AG04449 (cell line): ENCODE data around the gene ARHGAP40.
"Not testable (repeated sequence)": the region's sequence is repeated elsewhere in the genome, so short reads cannot be mapped to it uniquely, and the experiment has no call there.

Experiments used
- CTCF ChIA-PET: fragments of 350-600 bp; formaldehyde crosslinking; extraction: SDS; loops from one replicate; lab custom pipeline; 2021; ENCODE audit warnings: antibody characterized with exemption; lab: Yijun Ruan, JAX
- POLR2A ChIA-PET: fragments of 400-600, 350-600 bp; formaldehyde crosslinking; extraction: SDS; loops from one replicate; lab custom pipeline; 2020; ENCODE audit warnings: antibody characterized with exemption, inconsistent platforms; lab: Yijun Ruan, JAX
- DNase-seq: peaks from one replicate; pipeline ENCODE4 v3.0.0-alpha.2; 2010; ENCODE audit warnings: low read depth, low spot score
- H3K4me3 ChIP-seq: 2 replicates; pipeline ENCODE4 v1.5.1; 2011; ENCODE audit warnings: low read depth, mild to moderate bottlenecking, control low read depth, low read length
- TF ChIP-seq, protein P1 (sequence below): IDR thresholded peaks from one replicate; pipeline ENCODE4 v1.5.1; 2011; ENCODE audit warnings: mild to moderate bottlenecking, moderate library complexity, low read length, control low read depth, inconsistent platforms; ENCODE audit not compliant: insufficient read depth; ENCODE audit errors: missing control alignments

Gene ARHGAP40

DNA sequence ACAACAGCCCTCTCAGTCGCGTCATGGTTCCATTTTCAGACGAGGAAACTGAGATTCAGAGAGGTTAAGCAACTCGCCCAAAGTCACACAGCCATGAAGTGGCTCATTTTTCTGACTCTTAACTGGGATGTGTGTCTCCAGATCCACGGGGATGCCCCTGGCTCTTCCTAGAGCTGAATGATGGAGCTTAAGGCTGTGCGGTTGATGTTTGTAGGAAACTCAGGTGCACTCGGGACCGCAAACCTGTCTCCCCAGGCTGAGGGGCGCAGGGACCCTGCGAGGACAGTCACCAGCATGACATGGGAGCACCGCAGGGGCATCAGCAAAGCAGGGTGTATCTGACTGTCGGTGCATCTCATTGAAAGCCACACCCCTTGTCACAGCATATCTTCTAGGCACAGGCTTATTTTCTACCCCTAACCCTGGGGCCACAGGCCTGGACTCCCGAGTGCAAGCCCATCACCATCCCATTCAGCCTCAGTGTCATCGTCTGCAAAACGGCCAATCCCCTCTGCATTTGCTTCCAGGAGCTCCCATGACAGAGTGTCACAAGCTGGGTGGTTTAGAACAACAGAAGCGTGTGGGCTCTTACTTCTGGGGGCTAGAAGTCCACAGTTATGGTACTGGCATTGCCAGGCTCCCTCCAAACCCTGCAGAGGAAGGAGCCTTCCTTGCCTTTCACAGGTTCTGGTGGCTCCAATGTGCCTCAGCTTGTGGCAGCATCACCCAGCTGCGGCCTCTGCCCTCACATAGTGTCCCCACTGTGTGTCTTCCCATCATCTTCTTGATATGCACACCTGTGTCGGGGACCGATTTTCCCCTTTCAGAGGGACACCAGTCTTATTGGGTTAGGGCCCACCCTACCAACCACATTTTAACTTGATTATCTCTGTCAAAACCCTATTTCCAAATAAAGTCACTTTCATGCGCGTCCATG, 9.9 kb upstream of the ARHGAP40 start:
- TF ChIP-seq, protein P1, sequence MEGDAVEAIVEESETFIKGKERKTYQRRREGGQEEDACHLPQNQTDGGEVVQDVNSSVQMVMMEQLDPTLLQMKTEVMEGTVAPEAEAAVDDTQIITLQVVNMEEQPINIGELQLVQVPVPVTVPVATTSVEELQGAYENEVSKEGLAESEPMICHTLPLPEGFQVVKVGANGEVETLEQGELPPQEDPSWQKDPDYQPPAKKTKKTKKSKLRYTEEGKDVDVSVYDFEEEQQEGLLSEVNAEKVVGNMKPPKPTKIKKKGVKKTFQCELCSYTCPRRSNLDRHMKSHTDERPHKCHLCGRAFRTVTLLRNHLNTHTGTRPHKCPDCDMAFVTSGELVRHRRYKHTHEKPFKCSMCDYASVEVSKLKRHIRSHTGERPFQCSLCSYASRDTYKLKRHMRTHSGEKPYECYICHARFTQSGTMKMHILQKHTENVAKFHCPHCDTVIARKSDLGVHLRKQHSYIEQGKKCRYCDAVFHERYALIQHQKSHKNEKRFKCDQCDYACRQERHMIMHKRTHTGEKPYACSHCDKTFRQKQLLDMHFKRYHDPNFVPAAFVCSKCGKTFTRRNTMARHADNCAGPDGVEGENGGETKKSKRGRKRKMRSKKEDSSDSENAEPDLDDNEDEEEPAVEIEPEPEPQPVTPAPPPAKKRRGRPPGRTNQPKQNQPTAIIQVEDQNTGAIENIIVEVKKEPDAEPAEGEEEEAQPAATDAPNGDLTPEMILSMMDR, result no peak
- ChIA-PET CTCF (no interaction called here), POLR2A (no interaction called here)
- no peak for DNase-seq
- no peak overlapping the region for H3K4me3 ChIP-seq

DNA sequence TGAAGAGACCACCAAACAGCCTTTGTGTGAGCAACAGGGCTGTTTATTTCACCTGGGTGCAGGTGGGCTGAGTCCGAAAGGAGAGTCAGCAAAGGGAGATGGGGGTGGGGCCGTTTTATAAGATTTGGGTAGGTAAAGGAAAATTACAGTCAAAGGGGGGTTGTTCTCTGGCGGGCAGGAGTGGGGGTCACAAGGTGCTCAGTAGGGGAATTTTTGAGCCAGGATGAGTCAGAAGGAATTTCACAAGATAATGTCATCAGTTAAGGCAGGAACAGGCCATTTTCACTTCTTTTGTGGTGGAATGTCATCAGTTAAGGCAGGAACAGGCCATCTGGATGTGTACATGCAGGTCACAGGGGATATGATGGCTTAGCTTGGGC, 9.2 kb upstream of the ARHGAP40 start:
- POLR2A ChIA-PET, CTCF ChIA-PET, DNase-seq, H3K4me3 ChIP-seq: not testable (repeated sequence)

DNA sequence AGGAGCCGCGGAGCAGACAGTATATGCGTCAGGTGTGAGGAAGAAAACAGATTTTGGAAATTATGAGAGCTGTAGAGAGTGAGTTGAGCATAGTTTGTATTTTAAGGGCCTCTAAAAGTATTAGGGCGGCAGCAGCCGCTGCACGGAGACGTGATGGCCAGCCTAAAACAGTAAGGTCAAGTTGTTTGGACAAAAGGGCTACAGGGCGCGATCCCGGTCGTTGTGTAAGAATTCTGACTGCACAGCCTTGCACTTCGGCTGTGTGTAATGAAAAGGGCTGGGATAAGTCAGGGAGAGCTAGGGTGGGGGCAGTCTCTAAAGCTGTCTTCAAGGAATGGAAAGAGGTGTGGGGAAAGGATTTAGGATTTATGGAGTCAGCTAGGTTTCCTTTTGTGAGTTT, 7.3 kb upstream of the ARHGAP40 start:
- CTCF ChIA-PET, DNase-seq, H3K4me3 ChIP-seq, POLR2A ChIA-PET: not testable (repeated sequence)

DNA sequence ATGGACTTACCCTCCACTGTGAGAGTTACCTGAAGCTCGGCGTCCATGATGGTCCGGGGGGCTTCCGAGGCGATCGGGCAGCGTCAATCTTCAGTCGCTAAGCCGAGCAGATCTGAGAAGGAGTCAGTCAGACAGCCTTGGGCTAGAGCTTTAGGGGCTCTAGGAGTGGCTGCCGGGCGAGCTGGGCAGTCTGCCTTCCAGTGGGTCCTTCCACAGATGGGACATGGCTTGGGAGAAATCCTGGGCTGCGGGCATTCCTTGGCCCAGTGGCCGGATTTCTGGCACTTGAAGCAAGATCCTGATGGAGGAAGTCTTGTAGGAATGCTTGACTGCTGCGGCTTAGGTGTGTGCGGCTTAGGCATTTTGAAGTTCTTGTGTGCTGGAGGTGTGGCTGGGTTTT, 5.7 kb upstream of the ARHGAP40 start:
- H3K4me3 ChIP-seq, CTCF ChIA-PET, DNase-seq, POLR2A ChIA-PET: not testable (repeated sequence)

DNA sequence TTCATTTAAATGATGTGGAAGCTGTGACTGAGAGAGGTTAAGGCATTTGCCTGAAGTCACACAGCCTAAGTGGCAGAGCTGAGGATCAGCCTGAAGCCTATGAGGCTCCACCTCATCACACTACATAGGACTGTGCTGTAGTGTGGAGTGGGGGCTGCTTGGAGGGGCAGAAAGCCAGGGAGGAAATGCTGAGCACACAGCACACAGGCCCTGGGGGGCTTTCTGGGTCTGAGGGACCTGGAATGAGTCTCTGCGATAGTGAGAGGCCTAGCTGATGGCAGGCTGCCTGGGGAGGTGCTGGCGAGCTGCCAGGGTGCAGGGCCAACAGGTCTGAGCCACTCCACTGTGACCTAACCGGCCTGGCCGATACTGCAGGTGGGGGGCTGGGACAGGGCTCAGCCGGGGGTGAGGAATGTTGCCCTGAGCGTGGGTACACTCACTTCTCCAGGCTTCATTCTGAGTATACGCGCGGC, 2.2 kb upstream of the ARHGAP40 start:
- ChIA-PET POLR2A (no interaction called here), CTCF (interaction anchor here (1.0 kb wide), 1 partner anchor 34 kb away, joined by 3 read pairs; no protein-coding TSS in a partner anchor)
- H3K4me3 ChIP-seq, result no peak overlapping the region
- TF ChIP-seq, protein P1, result no peak
- DNase-seq, result no peak

DNA sequence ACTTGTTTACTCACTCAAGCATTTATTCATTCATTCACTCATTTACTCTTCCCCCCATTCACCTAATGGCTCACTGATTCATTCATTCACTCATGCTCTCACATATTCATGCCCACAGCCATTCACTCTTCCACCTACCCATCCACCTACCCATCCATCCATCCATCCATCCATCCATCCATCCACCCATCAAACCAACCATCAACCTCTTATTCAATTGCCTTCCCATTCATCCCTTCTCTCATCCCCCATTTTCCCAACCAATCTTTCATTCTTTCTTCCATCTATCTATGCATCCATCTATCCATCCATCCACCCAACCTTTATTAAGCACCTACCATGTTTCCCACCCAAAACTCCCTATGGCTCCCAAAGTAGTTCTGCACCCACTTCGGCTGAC, 1.6 kb upstream of the ARHGAP40 start:
- CTCF ChIA-PET, result no interaction called here
- TF ChIP-seq, protein P1, result no peak
- no peak overlapping the region for H3K4me3 ChIP-seq
- no peak for DNase-seq
- POLR2A ChIA-PET, result no interaction called here

DNA sequence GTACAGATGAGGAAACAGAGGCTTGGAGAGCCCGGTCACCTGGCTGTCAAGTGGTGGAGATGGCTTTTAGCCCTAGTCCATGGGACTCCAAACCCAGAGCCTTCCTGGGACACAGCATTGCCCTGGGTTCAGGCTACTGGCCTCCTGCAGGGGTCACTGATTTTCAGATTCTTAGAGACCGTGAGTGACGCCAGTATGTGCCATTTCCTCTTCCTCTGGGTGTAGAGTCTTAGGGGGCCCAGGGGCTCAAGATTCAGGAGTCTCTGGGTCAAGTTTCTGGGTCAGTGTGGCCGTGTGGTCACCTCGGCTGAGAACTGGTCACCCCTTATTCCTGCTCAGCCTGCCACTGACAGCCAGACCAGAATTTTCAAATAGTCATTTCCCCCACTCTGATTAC, 574 bp downstream of the ARHGAP40 start:
- no peak for DNase-seq
- TF ChIP-seq, protein P1, result no peak
- POLR2A ChIA-PET, result no interaction called here
- no peak overlapping the region for H3K4me3 ChIP-seq
- CTCF ChIA-PET, result no interaction called here

DNA sequence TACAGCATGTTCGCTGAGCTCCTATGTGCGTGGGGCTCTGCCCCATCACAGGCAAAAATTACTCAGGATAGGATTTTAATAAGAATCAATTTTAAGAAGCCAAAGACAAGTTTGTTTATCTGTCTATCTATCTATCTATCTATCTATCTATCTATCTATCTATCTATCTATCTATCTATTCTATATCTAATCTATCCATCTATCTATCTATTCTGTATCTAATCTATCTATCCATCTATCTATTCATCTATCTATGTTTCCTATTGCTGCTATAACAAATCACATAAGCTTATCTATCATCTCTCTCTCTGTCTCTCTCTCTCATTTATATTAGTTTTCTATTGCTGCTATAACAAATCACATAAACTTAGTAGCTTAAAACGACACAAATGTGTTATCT, 1.7 kb downstream of the ARHGAP40 start:
- ChIA-PET CTCF (interaction anchor here (0.6 kb wide), 1 partner anchor 30 kb away, joined by 3 read pairs; no protein-coding TSS in a partner anchor), POLR2A (no interaction called here)
- TF ChIP-seq, protein P1, result no peak
- no peak for DNase-seq
- H3K4me3 ChIP-seq, result no peak overlapping the region
